ENCODE results near the gene NKD1. TPM values are rescaled to one million over a fixed set of nuclear protein-coding genes. Genes with fewer than 3 reads are reported as not detected.

NKD1 gene
- total and polyA plus RNA-seq, 12 donors = 0.67 to 8.9 (median 3.5) TPM

DNA sequence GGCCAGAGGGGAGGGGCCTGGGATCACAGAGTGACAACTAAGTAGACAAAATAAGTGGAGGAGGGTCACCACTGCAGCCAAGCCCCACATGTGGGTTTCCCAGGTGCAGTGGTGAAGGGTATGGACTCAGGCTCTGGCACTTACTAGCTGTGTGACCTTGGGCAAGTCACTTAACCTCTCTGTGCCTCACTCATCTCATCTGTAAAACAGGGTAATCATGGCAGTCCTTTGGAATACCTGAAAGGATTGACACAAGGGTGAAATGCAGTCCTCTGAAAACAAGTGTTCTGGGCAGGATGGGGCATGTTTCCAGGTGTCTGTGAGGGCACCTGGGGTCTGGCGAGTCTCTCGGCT lies 55.8 kb downstream of the NKD1 start:
- DNase-seq = no peak
- Histone ChIP-seq H3K27ac (peak overlapping the region in 2 of 5 donors; percentile 32 to 77), H3K9me3 (replicated peaks in 1 of 3) (no peaks in the 10 kb centered on the region), H3K27me3 (no peaks in the 10 kb centered on the region), H3K4me1 (replicated peaks in 1 of 2) (peaks cover 0 to 9% of the 10 kb centered on the region in 2 donors), H3K36me3 (replicated peaks in 1 of 2) (no peaks in the 10 kb centered on the region), H3K4me3 (no peak overlapping the region)
- intact Hi-C loops (cut with DNase I) = no loop called here
- TF ChIP-seq POLR2A (IDR thresholded peaks at IDR 0.05) = no peak
- TF ChIP-seq, protein P1, sequence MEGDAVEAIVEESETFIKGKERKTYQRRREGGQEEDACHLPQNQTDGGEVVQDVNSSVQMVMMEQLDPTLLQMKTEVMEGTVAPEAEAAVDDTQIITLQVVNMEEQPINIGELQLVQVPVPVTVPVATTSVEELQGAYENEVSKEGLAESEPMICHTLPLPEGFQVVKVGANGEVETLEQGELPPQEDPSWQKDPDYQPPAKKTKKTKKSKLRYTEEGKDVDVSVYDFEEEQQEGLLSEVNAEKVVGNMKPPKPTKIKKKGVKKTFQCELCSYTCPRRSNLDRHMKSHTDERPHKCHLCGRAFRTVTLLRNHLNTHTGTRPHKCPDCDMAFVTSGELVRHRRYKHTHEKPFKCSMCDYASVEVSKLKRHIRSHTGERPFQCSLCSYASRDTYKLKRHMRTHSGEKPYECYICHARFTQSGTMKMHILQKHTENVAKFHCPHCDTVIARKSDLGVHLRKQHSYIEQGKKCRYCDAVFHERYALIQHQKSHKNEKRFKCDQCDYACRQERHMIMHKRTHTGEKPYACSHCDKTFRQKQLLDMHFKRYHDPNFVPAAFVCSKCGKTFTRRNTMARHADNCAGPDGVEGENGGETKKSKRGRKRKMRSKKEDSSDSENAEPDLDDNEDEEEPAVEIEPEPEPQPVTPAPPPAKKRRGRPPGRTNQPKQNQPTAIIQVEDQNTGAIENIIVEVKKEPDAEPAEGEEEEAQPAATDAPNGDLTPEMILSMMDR (IDR thresholded peaks at IDR 0.05) = no peak
- WGBS, 4 donors = 74 to 94% (median 84%) methylated on average over 2 of the region's 2 CpGs

DNA sequence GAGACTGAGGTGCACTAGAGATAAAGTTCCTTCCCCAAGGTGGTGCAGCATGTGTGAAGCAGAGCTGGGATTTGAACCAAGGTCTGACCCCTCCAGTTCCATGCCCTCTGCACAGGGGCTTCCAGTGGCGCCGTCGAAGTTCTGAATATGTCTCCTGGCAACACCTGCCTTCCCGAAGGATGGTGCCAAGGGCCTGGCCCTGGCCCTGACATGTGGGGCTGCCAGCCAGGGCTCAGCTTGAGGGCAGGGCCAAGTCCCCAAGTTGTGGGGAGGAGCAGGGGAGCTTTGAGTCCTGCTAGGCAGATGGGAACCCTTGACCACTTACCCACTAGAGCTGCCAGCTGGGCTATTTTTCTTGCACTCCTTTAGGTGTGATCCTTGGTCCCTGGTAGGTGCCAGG lies 56.4 kb downstream of the NKD1 start:
- Histone ChIP-seq H3K4me1 (replicated peaks in 1 of 2) (peaks cover 0 to 9% of the 10 kb centered on the region in 2 donors), H3K27ac (no peak overlapping the region)

DNA sequence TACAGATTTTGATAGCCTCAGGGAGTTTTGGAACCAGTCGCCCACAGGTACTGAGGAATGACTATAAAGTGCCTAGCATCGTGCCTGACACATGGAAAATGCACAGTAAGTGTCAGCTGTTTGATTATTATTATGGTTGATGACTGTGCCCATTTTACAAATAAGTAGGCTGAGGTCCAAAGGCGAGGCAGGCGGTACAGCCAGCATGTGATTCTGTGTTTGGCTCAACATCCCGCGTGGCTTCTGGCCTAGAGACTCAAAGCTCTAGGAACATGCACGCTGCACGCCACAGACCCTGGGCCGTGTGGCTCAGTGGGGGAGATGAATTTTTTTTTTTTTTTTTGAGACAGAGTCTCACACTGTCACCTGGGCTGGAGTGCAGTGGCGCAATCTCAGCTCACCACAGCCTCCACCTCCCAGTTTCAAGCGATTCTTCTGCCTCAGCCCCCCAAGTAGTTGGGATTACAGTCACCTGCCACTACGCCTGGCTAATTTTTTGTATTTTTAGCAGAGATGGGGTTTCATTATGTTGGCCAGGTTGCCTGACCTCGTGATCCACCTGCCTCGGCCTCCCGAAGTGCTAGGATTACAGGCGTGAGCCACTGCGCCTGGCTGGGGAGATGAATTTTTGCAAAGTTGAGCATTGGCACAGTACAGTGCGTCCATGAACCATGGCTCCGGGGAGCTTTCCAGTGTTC lies 57.7 kb downstream of the NKD1 start:
- no peak overlapping the region for H3K4me3 ChIP-seq
- no peaks in the 10 kb centered on the region for H3K36me3 ChIP-seq (replicated peaks in 1 of 2)
- WGBS, 4 donors = 94 to 96% (median 94%) methylated on average over 19 of the region's 19 CpGs
- H3K9me3 ChIP-seq (replicated peaks in 1 of 3) = no peaks in the 10 kb centered on the region
- H3K4me1 ChIP-seq (replicated peaks in 1 of 2) = peaks cover 0 to 9% of the 10 kb centered on the region in 2 donors
- intact Hi-C loops (cut with DNase I) = no loop called here
- no peaks in the 10 kb centered on the region for H3K27me3 ChIP-seq
- no peak for TF ChIP-seq POLR2A (IDR thresholded peaks at IDR 0.05)
- TF ChIP-seq, protein P1 (IDR thresholded peaks at IDR 0.05) = no peak
- H3K27ac ChIP-seq = no peak overlapping the region
- DNase-seq = no peak

More for the DNA sequence above, 56.4 kb downstream of the NKD1 start:
- DNase-seq = no peak
- no peak for TF ChIP-seq POLR2A (IDR thresholded peaks at IDR 0.05)
- no peaks in the 10 kb centered on the region for H3K36me3 ChIP-seq (replicated peaks in 1 of 2)
- no peaks in the 10 kb centered on the region for H3K27me3 ChIP-seq
- no peaks in the 10 kb centered on the region for H3K9me3 ChIP-seq (replicated peaks in 1 of 3)
- WGBS, 4 donors = 47 to 54% (median 49%) methylated on average over 4 of the region's 4 CpGs; no CpG with 5 or more reads in 1 of the 4 donors
- H3K4me3 ChIP-seq = no peak overlapping the region
- intact Hi-C loops (cut with DNase I) = no loop called here

DNA sequence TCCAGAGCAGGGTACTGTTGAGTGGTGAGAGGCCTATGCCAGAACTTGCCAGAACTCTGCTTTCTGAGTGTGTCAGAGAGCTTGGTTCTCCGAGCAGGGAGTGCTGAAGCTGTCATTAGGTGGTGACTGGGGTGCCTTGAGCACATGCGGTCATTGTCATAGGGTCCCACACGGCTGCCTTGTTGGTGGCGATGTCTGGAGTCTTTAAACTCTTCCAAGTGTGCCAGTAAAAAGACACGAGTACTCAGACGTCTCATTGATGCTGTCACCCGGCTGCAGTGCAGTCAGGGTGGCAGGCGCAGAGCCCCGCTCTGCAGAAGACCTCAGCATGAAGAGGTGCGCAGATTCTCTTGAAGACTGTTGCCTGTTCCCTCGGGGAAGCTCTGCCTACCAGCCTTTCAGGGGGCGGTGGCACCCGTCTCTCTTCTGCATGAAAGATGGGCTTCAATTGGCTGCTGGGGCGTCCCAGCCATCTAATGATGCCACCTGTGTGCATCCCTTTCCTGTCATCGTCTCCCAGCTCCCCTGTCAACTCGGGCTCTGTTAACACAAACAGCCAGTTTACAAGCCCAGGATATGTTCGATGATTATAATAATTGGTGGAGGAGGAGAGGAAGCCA lies 58.3 kb downstream of the NKD1 start:
- DNase-seq = no peak
- H3K27ac ChIP-seq = no peak overlapping the region
- peaks cover 0 to 9% of the 10 kb centered on the region in 2 donors for H3K4me1 ChIP-seq (replicated peaks in 1 of 2)
- no peaks in the 10 kb centered on the region for H3K9me3 ChIP-seq (replicated peaks in 1 of 3)
- H3K27me3 ChIP-seq = no peaks in the 10 kb centered on the region
- TF ChIP-seq POLR2A (IDR thresholded peaks at IDR 0.05) = no peak
- WGBS, 4 donors = 82 to 91% (median 86%) methylated on average over 7 to 17 of the region's 17 CpGs
- no peak overlapping the region for H3K4me3 ChIP-seq
- intact Hi-C loops (cut with DNase I) = no loop called here
- no peaks in the 10 kb centered on the region for H3K36me3 ChIP-seq (replicated peaks in 1 of 2)

DNA sequence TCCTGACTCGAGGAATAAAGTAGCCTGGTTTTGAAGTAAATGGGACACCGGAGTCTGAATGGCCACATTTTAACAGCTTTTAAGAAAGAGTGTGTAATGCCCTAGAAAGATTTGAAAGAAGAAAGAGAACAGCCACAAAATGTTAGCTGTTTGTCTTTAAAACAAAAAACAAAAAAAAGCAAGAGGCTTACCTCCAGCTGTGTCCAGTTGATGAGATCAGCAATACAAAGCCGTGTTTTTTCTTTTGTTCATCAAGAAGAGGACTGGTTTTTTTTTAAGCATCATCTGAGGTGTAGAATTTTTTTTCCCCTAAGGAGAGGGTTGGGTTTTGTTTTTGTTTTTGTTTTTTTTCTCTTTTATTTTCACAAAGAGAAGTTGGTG lies 58.8 kb downstream of the NKD1 start:
- WGBS, 4 donors = 80 to 85% (median 82%) methylated on average over 3 of the region's 3 CpGs

More for the DNA sequence above, 58.8 kb downstream of the NKD1 start:
- peaks cover 0 to 9% of the 10 kb centered on the region in 2 donors for H3K4me1 ChIP-seq (replicated peaks in 1 of 2)
- TF ChIP-seq POLR2A (IDR thresholded peaks at IDR 0.05) = no peak
- TF ChIP-seq, protein P1 (IDR thresholded peaks at IDR 0.05) = no peak
- no peak for DNase-seq
- H3K27ac ChIP-seq = no peak overlapping the region
- H3K36me3 ChIP-seq (replicated peaks in 1 of 2) = no peaks in the 10 kb centered on the region
- H3K27me3 ChIP-seq = no peaks in the 10 kb centered on the region
- H3K9me3 ChIP-seq (replicated peaks in 1 of 3) = no peaks in the 10 kb centered on the region
- intact Hi-C loops (cut with DNase I) = no loop called here
- H3K4me3 ChIP-seq = no peak overlapping the region

All from adrenal gland (tissue), 12 donors.